ENCODE measurements around the gene BRI3.
A peak's percentile ranks its signal among the peaks of the same experiment; 100 is the strongest.

The BRI3 gene

GRCh38 chr7:98252425-98253054 lies 28.9 kb upstream of the BRI3 start:
- DNase-seq (ENCODE audit: low spot score): no peak

GRCh38 chr7:98254516-98254915 lies 27.0 kb upstream of the BRI3 start:
- DNase-seq (ENCODE audit: low spot score): no peak

- DNase-seq (ENCODE audit: low spot score): no peak
These were observed 26.4 kb upstream of the BRI3 start for GRCh38 chr7:98254951-98255610.

GRCh38 chr7:98256431-98256830 lies 25.1 kb upstream of the BRI3 start:
- DNase-seq (ENCODE audit: low spot score): no peak

GRCh38 chr7:98257701-98258100 lies 23.8 kb upstream of the BRI3 start:
- DNase-seq (ENCODE audit: low spot score): no peak

- peak; percentile 63 for DNase-seq (ENCODE audit: low spot score)
These were observed 15.6 kb upstream of the BRI3 start for GRCh38 chr7:98265841-98266271.

- DNase-seq (ENCODE audit: low spot score): peak; percentile 57
These were observed 14.6 kb upstream of the BRI3 start for GRCh38 chr7:98266840-98267239.

GRCh38 chr7:98267303-98267702 lies 14.2 kb upstream of the BRI3 start:
- DNase-seq (ENCODE audit: low spot score): no peak

- peak; percentile 69 for DNase-seq (ENCODE audit: low spot score)
These were observed 5.2 kb upstream of the BRI3 start for GRCh38 chr7:98276241-98276761.

GRCh38 chr7:98278408-98278807 lies 3.1 kb upstream of the BRI3 start:
- DNase-seq (ENCODE audit: low spot score): no peak

GRCh38 chr7:98278936-98279335 lies 2.5 kb upstream of the BRI3 start:
- no peak for DNase-seq (ENCODE audit: low spot score)

GRCh38 chr7:98280296-98280695 lies 1.2 kb upstream of the BRI3 start:
- DNase-seq (ENCODE audit: low spot score): no peak

- DNase-seq (ENCODE audit: low spot score): peak; percentile 48
These were observed 496 bp downstream of the BRI3 start for GRCh38 chr7:98281757-98282606.

GRCh38 chr7:98282703-98283102 lies 1.2 kb downstream of the BRI3 start:
- no peak for DNase-seq (ENCODE audit: low spot score)

GRCh38 chr7:98283127-98283886 lies 1.8 kb downstream of the BRI3 start:
- DNase-seq (ENCODE audit: low spot score): peak; percentile 57

- DNase-seq (ENCODE audit: low spot score): no peak
These were observed 2.4 kb downstream of the BRI3 start for GRCh38 chr7:98283887-98284222.

- DNase-seq (ENCODE audit: low spot score): peak; percentile 89
These were observed 3.0 kb downstream of the BRI3 start for GRCh38 chr7:98284335-98285036.

- DNase-seq (ENCODE audit: low spot score): no peak
These were observed 3.9 kb downstream of the BRI3 start for GRCh38 chr7:98285157-98286092.

GRCh38 chr7:98286093-98286539 lies 4.6 kb downstream of the BRI3 start:
- peak; percentile 76 for DNase-seq (ENCODE audit: low spot score)
